Stimulated activated CD4-positive, alpha-beta T cell treated with anti-CD3 and anti-CD28 coated beads, Interleukin-12 subunit alpha, Interleukin-12 subunit beta, amount 100 ng/mL, for 24 hours (primary cell): ENCODE results near the gene SGIP1.
"Not testable (repeated sequence)": the region's sequence is repeated elsewhere in the genome, so short reads cannot be mapped to it uniquely, and the experiment has no call there.

Experiments used
- DNase-seq, 2 experiments: peaks; one replicate each; pipeline ENCODE4 v3.0.0-alpha.2; 2020; ENCODE audit warnings: low read depth in 2 of 2

SGIP1 gene

GRCh38 chr1:66556161-66556611 lies 22.2 kb downstream of the SGIP1 start:
- no peak for DNase-seq

- DNase-seq = no peak
Observed at GRCh38 chr1:66557157-66557556, 23.2 kb downstream of the SGIP1 start.

GRCh38 chr1:66559517-66559916 lies 25.6 kb downstream of the SGIP1 start:
- DNase-seq = no peak

GRCh38 chr1:66562561-66562960 lies 28.6 kb downstream of the SGIP1 start:
- DNase-seq = no peak

DNA sequence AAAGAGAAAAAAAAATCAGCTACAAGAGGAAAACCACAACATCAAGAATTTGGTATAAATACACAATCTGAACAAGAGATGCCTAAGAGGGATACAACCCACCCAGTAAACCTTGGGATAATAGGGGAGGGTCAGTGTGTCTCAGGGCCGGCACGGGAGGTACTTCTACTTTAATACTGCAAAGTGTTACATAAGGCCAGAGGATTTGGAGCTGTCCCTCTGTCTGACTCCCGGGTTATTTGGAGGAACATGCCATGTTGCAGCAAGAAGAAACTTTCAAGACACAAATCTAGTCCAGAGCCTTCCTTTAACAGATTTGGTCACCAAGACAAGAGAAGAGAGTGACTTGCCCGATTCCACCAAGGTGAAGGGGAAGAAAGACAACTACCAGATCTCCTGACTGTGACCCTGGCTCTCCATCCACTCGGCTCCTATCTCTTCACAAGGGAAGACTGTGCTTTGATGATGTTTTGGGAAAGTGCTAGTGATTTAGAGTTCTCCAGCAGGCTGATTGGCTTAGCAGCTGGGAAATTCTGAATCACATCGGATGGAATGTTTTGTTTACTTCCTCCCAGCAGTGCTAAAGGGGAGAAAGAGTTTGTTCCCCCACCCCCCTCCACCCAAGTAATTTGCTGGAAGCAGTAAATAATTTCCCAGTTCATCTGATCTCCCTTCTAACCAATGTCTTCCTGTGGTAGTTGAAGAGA lies 29.3 kb downstream of the SGIP1 start:
- DNase-seq = no peak

- no peak for DNase-seq
Observed at GRCh38 chr1:66563941-66564630, 30.1 kb downstream of the SGIP1 start.

DNA sequence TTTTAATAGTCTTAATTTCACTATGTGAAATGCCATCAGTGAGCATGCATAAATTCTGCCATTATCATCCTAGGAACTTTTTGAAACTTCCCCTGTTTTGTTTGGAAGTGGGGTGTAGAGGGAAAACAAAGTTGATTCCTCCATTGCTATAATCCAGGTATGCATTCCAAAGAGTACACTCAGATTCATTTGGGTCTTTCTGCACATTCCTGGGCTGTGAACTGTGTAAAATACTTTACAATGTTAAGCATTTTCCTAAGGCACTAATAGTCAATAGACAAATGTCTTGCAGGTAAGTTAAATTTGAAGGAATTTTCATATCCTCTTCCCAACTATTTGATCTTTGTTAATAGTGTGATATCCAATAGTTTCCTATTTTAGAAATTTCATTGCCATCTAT lies 36.2 kb downstream of the SGIP1 start:
- DNase-seq = no peak

DNA sequence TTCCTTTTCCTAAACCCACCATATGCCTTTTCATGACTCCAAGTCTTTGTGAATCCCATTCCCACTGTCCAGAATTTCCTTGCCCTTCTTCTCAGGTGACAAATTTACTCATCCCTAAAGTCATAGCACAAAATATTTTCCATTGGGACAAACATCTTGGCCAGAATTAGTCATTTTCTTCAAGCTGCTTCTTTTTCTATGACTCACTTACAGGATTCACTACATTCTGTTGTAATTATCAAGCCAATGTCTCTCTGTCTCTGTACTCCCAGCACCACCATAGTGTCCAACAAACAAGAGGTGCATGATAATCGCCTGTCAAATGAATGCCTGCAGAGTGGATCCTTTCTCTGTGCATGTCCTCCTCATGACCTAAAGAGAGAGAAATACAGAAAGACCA lies 37.8 kb downstream of the SGIP1 start:
- DNase-seq = no peak

DNA sequence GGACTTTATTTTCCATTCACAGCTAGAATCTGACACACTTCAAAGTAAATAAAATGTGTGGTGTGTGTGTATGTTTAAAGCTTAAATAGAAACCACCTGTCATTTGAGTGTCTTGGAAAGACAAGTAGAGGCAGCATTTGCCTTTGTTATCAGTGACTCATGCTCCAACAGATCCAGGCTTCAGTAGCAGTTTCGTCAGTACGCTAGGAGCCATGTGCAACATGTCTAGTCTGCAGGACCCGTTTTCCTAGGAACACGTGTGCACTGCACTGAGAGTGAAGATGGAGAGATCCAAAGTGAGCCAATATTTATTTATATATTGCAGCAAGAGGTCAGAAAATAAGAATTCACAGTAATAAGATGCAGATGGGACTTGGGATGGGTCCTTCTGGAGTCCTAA lies 41.8 kb downstream of the SGIP1 start:
- DNase-seq = no peak

DNA sequence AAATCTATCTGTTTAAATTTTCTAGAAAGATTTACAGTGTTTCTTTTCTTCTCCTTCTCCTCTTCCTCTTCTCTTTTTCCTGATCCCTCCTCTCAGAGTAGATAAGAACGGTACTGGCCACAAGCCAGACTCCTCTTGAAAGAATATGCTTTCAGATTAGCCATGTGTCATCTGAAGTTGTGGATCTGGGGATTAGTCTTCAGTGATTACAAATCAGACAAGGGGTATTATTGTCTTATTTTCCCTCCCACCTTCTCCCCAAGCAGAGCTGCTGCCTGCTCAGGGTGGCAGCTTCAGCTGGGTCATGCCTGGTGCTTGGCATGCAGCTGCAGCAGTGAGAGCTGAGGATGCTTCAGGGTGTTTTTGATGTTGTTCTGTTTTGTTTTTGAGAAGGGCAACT lies 42.7 kb downstream of the SGIP1 start:
- no peak for DNase-seq

DNA sequence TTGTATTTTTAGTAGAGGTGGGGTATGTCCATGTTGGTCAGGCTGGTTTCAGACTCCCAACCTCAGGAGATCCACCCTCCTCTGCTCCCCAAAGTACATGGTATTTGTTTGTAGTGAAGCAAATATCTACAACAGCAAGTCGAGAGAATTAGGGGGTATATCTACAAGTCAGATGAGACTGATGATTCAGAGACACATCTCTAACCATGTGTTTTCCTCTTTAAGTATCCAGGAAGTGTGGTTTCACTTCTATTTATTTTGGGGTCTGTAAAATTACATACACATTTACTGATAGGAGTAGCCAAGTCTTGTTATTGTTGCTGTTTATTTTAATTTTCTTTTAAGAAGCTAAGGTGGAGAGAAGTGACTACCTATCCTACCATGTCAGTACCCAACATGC lies 44.9 kb downstream of the SGIP1 start:
- no peak for DNase-seq

DNA sequence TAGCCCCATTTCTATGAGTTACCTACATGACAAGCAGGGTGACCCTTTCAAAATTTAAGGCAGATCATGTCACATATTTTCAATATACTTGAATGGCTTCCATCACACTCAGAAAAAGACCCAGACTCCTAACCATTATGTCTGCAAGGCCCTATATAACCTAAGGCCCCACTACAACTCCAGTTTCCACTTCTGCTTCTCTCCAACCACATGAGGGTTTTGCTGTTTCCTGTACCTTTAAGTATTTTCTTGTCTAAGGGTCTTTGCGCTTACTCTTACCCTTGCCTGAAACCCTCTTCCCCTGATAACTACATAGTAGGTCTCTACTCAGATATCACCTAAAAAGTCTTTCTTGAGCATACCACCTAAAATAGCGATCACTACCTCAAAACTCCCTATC lies 46.1 kb downstream of the SGIP1 start:
- no peak for DNase-seq

GRCh38 chr1:66583021-66583420 lies 49.1 kb downstream of the SGIP1 start:
- DNase-seq = no peak

- no peak for DNase-seq
Observed at GRCh38 chr1:66585002-66585401, 51.0 kb downstream of the SGIP1 start.

- DNase-seq = no peak
Observed at GRCh38 chr1:66589326-66589725, 55.4 kb downstream of the SGIP1 start.

DNA sequence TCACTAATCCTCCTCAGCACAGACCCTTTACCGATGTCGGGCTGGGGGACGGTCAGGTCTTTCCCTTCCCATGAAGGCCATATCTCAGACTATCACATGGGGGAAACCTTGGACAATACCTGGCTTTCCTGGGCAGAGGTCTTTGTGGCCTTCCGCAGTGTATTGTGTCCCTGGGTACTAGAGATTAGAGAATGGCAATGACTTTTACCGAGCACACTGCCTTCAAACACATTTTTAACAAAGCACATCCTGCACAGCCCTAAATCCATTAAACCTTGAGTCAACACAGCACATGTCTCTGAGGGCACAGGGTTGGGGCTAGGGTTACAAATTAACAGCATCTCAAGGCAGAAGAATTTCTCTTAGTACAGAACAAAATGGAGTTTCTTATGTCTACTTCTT lies 58.2 kb downstream of the SGIP1 start:
- DNase-seq = not testable (repeated sequence)

- DNase-seq = no peak
Observed at GRCh38 chr1:66596191-66596590, 62.2 kb downstream of the SGIP1 start.

- DNase-seq = no peak
Observed at GRCh38 chr1:66597500-66597899, 63.5 kb downstream of the SGIP1 start.

- no peak for DNase-seq
Observed at GRCh38 chr1:66598670-66599069, 64.7 kb downstream of the SGIP1 start.

- no peak for DNase-seq
Observed at GRCh38 chr1:66599346-66599745, 65.4 kb downstream of the SGIP1 start.

DNA sequence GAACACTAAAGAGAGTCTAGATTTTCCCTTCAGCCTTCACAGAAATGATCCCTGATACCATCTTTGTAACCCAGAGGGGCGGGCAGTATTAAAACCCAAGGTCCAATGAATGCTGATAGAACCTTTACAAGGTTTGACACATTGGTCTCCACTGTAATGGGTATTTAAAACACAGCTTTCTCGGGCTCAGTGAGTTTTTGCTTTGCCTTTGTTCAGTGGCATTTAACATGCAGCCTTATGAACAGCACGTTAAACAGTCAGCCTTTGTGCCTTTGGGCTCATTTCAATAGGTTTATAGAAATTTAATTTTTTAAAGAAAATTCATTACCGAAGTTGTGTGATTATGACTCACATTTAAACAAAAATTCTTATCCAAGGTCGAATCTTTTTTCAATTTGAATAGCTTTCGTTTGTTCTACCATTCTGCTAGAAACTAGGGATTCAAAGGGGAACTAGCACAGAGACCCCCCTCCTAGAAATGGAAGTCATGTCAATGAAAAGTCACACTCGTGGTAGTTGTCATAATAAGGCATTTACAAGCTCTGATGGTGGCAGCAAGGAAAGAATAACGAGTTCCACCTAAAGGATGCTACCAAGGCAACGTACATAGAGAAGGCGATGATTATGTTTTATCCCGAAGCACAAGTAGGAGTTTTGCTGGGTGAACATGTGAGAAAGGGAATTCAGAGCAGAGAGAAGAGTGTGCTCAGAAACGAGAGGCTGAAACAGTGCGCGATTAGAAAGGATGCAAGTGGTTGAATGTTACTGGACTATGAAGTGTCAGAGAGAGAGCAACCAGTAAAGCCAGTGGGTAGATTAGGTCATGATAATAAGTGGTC lies 66.2 kb downstream of the SGIP1 start:
- no peak for DNase-seq

DNA sequence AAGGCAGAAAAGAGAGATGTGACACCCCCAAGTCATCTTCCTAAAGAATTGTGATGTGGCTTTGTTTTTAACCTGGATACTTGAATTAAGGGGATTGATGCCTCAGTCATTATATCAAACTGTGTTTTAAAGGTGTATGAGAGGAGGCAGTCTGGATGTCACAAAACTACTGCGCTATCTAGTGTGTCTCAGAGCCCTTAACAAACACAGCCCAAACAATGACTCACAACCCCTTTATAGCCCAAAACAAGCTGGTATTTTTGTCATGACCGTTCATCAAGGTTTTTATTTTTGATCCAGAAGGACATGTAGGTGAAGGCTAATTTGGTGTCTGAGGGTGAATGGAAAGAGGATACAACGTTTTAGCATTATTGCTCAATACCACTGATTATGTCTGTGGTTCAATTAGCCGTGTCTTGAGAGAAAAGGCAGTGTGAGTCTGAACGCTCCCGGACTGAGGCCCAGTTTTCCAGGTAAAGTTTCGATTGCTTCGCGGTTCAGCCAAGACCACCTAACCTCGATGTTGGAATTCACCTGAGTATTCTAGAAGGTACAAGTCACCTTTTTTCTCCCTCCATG lies 71.6 kb downstream of the SGIP1 start:
- DNase-seq = no peak
